DOHH2 (cell line): ENCODE results near the gene WDR62.

Experiments
- H3F3A ChIP-seq: fragments of 200-600 bp; sonication (generic), shearing (Covaris generic); 2 replicates; pipeline ENCODE4 v1.6.0; 2016; ENCODE audit warnings: antibody characterized with exemption, mild to moderate bottlenecking; ENCODE audit not compliant: control insufficient read depth, insufficient read depth
- H3K27ac ChIP-seq: fragments of 200-600 bp; sonication (generic); 2 replicates; pipeline ENCODE4 v1.5.1; 2014; ENCODE audit warnings: low read depth, mild to moderate bottlenecking, low read length, moderate library complexity
- H3K27me3 ChIP-seq: fragments of 200-600 bp; sonication (generic); 2 replicates; pipeline ENCODE4 v1.6.1; 2014; ENCODE audit warnings: mild to moderate bottlenecking, low read length, mixed read lengths; ENCODE audit not compliant: control insufficient read depth
- H3K36me3 ChIP-seq: fragments of 200-600 bp; sonication (generic); 2 replicates; pipeline ENCODE4 v1.6.1; 2014; ENCODE audit warnings: mild to moderate bottlenecking, low read length, moderate library complexity, mixed read lengths; ENCODE audit not compliant: control insufficient read depth
- H3K4me1 ChIP-seq: fragments of 200-600 bp; sonication (generic); 2 replicates; pipeline ENCODE4 v1.6.1; 2014; ENCODE audit warnings: mild to moderate bottlenecking, low read length, mixed read lengths; ENCODE audit not compliant: control insufficient read depth
- H3K4me2 ChIP-seq: fragments of 200-600 bp; sonication (generic); 2 replicates; pipeline ENCODE4 v1.6.0; 2014; ENCODE audit warnings: mild to moderate bottlenecking, low read length, moderate library complexity
- H3K4me3 ChIP-seq: fragments of 200-600 bp; sonication (generic); 2 replicates; pipeline ENCODE4 v1.5.1; 2014; ENCODE audit warnings: mild to moderate bottlenecking, low read length, mixed read lengths
- H3K79me2 ChIP-seq: fragments of 200-600 bp; sonication (generic); 2 replicates; pipeline ENCODE4 v1.6.1; 2014; ENCODE audit warnings: mild to moderate bottlenecking, low read length, mixed read lengths; ENCODE audit not compliant: control insufficient read depth
- H3K9me2 ChIP-seq: fragments of 200-600 bp; sonication (generic); replicated peaks from 2 replicates; pipeline ENCODE4 v1.6.1; 2014; ENCODE audit warnings: mild to moderate bottlenecking, low read length, mixed read lengths; ENCODE audit not compliant: control insufficient read depth
- H3K9me3 ChIP-seq: fragments of 200-600 bp; sonication (generic); 2 replicates; pipeline ENCODE4 v1.6.1; 2014; ENCODE audit warnings: antibody characterized with exemption, low read length, mixed read lengths; ENCODE audit not compliant: control insufficient read depth, insufficient read depth
- H4K20me1 ChIP-seq: fragments of 200-600 bp; sonication (generic); 2 replicates; pipeline ENCODE4 v1.6.0; 2014; ENCODE audit warnings: low read depth, mild to moderate bottlenecking, antibody characterized with exemption, low read length, moderate library complexity; ENCODE audit not compliant: control insufficient read depth, insufficient read depth
- EZH2phosphoT487 ChIP-seq: fragments of 200-600 bp; sonication (generic); IDR thresholded peaks from 2 replicates; pipeline ENCODE4 v1.6.1; 2017; ENCODE audit warnings: borderline replicate concordance, mild to moderate bottlenecking, antibody characterized with exemption, low read length, moderate library complexity, mixed read lengths
- TF ChIP-seq, protein P1 (sequence below): fragments of 200-600 bp; sonication (generic); IDR thresholded peaks from one replicate; pipeline ENCODE4 v1.5.1; 2014; ENCODE audit warnings: antibody characterized with exemption, mild to moderate bottlenecking, low read depth, low read length; ENCODE audit not compliant: poor library complexity, severe bottlenecking

WDR62 gene

DNA sequence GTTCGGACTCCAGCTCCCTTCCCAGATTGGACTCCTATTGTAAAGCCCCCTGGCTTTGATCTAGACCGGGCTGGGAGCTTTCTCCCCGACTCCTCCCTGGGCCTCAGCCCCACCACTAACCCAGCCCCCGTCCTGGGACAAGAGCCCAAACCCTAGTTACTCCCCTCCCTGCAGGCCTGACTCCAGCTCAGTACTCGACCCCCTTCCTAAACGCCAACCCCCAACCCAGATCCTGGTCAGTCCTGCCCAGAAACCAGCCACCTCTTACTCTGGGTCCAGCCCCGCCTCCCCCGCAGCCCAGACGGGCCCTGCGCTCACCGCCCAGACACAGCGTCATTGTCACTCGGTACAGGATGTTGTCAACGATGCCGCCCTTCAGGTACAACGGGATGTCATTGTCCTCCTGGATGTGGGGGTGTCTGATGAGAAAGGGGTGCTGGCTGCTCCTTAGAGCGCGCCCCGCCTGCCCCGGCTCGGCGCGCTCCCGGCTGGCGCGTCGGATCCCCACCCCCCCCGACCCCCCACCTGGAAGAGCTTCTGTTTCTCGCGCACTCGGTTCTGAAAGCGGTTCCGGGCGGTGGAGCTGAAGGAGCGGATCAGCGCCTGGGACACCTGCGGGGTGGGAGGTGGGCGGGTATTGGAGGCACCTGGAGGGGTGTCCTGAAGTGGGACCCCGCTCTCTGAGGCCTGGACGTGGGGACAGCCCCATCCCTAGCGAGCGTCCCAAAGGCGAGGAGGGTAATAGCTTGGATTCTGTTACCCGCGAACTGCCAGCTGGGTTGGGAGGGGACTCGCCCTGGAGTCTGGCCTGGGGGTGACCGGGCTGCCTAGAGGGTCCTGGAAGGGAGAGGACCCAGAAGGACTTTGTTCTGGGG is 96.7 kb downstream of the WDR62 start:
- no peaks in the 10 kb centered on the region for H3K4me1 ChIP-seq
- H3K36me3 ChIP-seq = peaks cover 20% of the 10 kb centered on the region
- no peaks in the 10 kb centered on the region for H3F3A ChIP-seq
- no peak overlapping the region for H3K4me3 ChIP-seq
- no peak for TF ChIP-seq EZH2phosphoT487
- TF ChIP-seq, protein P1, sequence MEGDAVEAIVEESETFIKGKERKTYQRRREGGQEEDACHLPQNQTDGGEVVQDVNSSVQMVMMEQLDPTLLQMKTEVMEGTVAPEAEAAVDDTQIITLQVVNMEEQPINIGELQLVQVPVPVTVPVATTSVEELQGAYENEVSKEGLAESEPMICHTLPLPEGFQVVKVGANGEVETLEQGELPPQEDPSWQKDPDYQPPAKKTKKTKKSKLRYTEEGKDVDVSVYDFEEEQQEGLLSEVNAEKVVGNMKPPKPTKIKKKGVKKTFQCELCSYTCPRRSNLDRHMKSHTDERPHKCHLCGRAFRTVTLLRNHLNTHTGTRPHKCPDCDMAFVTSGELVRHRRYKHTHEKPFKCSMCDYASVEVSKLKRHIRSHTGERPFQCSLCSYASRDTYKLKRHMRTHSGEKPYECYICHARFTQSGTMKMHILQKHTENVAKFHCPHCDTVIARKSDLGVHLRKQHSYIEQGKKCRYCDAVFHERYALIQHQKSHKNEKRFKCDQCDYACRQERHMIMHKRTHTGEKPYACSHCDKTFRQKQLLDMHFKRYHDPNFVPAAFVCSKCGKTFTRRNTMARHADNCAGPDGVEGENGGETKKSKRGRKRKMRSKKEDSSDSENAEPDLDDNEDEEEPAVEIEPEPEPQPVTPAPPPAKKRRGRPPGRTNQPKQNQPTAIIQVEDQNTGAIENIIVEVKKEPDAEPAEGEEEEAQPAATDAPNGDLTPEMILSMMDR = no peak
- H3K27ac ChIP-seq = no peak overlapping the region
- no peaks in the 10 kb centered on the region for H3K27me3 ChIP-seq
- H3K9me2 ChIP-seq = no peaks in the 10 kb centered on the region
- no peaks in the 10 kb centered on the region for H3K79me2 ChIP-seq
- no peaks in the 10 kb centered on the region for H4K20me1 ChIP-seq
- H3K4me2 ChIP-seq = no peak overlapping the region
- no peaks in the 10 kb centered on the region for H3K9me3 ChIP-seq

DNA sequence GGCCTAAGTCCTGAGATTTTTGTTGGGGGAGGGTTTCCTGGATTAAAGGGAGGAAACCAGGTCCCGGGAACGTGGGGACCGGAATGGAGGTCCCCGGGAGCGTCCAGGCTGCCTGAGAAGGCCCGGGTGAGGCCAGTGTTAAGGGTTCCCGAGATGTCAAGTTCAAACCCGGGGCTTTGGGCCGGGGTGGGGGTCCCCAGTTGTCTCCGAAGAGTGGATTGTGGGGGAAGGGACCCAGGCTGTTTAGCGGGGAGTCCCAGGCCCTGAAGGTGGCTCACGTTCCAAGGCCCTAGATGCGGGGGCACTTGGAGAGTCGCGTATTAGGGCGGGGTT is 97.3 kb downstream of the WDR62 start:
- H3K36me3 ChIP-seq = peaks cover 19% of the 10 kb centered on the region
- no peak overlapping the region for H3K27ac ChIP-seq

DNA sequence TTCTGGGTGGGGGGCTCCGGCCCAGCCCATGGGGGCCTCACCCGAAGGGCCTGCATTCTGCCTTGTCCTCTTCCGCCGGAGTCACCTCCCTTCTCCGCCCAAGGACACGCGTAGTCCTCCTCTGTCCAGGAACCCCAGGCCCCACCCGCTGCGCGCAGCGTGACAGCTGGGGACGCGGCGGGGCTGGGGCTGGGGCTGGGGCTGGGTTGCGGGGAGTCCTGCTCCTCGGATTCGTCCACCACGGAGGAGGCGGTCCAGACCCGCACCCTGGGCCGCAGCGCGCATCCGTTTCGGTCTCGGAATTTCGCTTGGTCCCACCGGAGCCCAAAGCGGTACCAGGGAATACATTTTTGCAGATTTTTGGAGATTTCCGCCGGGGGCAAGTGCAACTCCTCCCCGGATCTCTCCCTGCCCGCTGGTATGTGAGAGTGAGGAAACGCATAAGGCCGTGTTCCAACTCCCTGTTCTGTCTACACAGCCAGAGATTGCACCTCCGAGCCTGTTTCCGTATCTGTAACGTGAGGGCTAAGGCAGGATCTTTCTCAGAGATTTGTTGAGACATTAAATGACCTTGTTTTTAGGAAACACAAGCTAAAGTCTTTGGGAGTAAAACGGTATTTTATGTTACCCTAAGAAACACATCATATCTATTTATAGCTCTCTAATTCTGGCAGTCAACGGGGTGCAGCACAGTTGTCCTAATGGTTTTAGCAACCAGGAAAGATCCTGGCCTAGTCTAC is 97.8 kb downstream of the WDR62 start, which contains the start of gene COX7A1:
COX7A1 (minus strand) TSS at position 96 of the 740 bp plus-strand sequence; CDS start at position 56, 40 bp downstream.
- Histone ChIP-seq H3K9me3 (no peaks in the 10 kb centered on the region), H3K27me3 (no peaks in the 10 kb centered on the region), H3K4me1 (no peaks in the 10 kb centered on the region), H3K9me2 (no peaks in the 10 kb centered on the region), H3K4me3 (no peak within 1 kb of the TSS), H4K20me1 (no peaks in the 10 kb centered on the region), H3K79me2 (no peaks in the 10 kb centered on the region), H3K4me2 (no peak within 1 kb of the TSS), H3K36me3 (peaks cover 19% of the 10 kb centered on the region), H3F3A (no peaks in the 10 kb centered on the region), H3K27ac (no peak within 1 kb of the TSS)
- TF ChIP-seq EZH2phosphoT487 = no peak
- TF ChIP-seq, protein P1 = no peak

More for the DNA sequence above, 97.3 kb downstream of the WDR62 start:
- Histone ChIP-seq H3K9me3 (no peaks in the 10 kb centered on the region), H3K4me2 (no peak overlapping the region), H3K9me2 (no peaks in the 10 kb centered on the region), H3K4me3 (no peak overlapping the region), H3K79me2 (no peaks in the 10 kb centered on the region), H3K27me3 (no peaks in the 10 kb centered on the region), H3K4me1 (no peaks in the 10 kb centered on the region), H4K20me1 (no peaks in the 10 kb centered on the region), H3F3A (no peaks in the 10 kb centered on the region)
- TF ChIP-seq, protein P1 = no peak
